ENCODE measurements around the gene PTRH2. TPM values are rescaled to one million over a fixed set of nuclear protein-coding genes. Genes with fewer than 3 reads are reported as not detected.
A peak's percentile ranks its signal among the peaks of the same experiment; 100 is the strongest.

The PTRH2 gene
- total and polyA plus RNA-seq, 2 donors (not counting 3 experiments of a cell fraction or from before 2014, with no cell fraction given), result 40.1 to 46.7 TPM

DNA sequence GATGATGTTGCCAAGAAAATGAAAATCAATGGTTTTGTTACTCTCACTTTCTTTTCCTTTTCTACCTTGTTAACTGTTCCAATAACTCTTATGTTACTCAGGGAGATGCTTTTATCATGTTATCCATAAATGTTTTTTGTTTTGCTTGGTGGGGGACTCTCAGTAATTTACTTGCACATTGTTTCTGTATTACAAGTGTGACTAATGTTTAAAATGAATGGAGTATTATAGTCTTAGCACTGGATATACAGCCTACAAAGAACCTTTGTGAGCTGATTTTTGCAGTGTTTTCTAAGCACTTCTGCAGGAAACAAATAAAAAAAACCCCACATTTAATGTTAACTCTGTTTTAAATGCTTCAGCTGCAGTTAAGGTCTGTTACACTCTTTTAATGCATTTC, 12.3 kb upstream of the PTRH2 start:
- FAIRE-seq, result peak; percentile 40
- no TSS peak for BruUV-seq (replicated peaks)
- dilution Hi-C loops (cut with MboI; ENCODE audit: extremely low pct_ligation_motif_present, low sequenced_read_pairs) (no loop called here), intact Hi-C loops (cut with micrococcal nuclease) (no loop called here)
- no peak for TF ChIP-seq CTCF (IDR thresholded peaks at IDR 0.05; ENCODE audit: extremely low read depth in 1 of 2, insufficient read depth in 1 of 2, low read depth in 1 of 2, low read length in 2 of 2)
- TF ChIP-seq FOS (IDR thresholded peaks at IDR 0.05; ENCODE audit: borderline replicate concordance, insufficient read depth, low read length), result no peak
- TF ChIP-seq GATA2 (IDR thresholded peaks at IDR 0.05; ENCODE audit: insufficient read depth, insufficient read length, low read depth, low read length), result no peak
- no peak for TF ChIP-seq JUN (IDR thresholded peaks at IDR 0.05; ENCODE audit: borderline replicate concordance, insufficient read depth, insufficient read length, low read depth)
- TF ChIP-seq MYC (IDR thresholded peaks at IDR 0.05; ENCODE audit: low read depth, low read length), result no peak
- TF ChIP-seq, protein P1, sequence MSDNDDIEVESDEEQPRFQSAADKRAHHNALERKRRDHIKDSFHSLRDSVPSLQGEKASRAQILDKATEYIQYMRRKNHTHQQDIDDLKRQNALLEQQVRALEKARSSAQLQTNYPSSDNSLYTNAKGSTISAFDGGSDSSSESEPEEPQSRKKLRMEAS (IDR thresholded peaks at IDR 0.05; ENCODE audit: insufficient read depth, insufficient read length), result no peak
- Histone ChIP-seq H4K20me1 (replicated peaks; ENCODE audit: control insufficient read depth, extremely low read depth, insufficient read depth, low read length) (peaks cover 8% of the 10 kb centered on the region), H3K9ac (replicated peaks; ENCODE audit: extremely low read depth, insufficient read depth, low read length) (no peak overlapping the region), H3K4me1 (ENCODE audit: control insufficient read depth, extremely low read depth, insufficient read depth, low read length) (peaks cover 6% of the 10 kb centered on the region), H3K4me3 (replicated peaks in 1 of 3; ENCODE audit: insufficient read depth in 1 of 3, low read depth in 1 of 3, low read length in 3 of 3) (no peak overlapping the region), H3K36me3 (ENCODE audit: control insufficient read depth in 2 of 2, extremely low read depth in 1 of 2, insufficient read depth in 2 of 2, low read length in 2 of 2) (no peaks in the 10 kb centered on the region), H2AFZ (ENCODE audit: low read depth, low read length) (no peak overlapping the region), H3K27me3 (ENCODE audit: control insufficient read depth in 2 of 2, insufficient read depth in 2 of 2, low read length in 2 of 2) (no peaks in the 10 kb centered on the region), H3K79me2 (ENCODE audit: control insufficient read depth, insufficient read depth, low read length) (peaks cover 83% of the 10 kb centered on the region), H3K4me2 (ENCODE audit: insufficient read depth, low read length) (no peak overlapping the region), H3K27ac (ENCODE audit: insufficient read depth, low read depth, low read length) (no peak overlapping the region), H3K9me3 (replicated peaks; ENCODE audit: control insufficient read depth, insufficient read depth, low read length) (no peaks in the 10 kb centered on the region), H3K9me1 (replicated peaks; ENCODE audit: control insufficient read depth, extremely low read depth, insufficient read depth, low read length) (no peaks in the 10 kb centered on the region)
- ChIA-PET CTCF (interaction anchor here (0.6 kb wide), 1 partner anchor 26 kb away, joined by 3 read pairs; no protein-coding TSS in a partner anchor), POLR2A (no interaction called here)
- no peak for DNase-seq (ENCODE audit: low read depth, low spot score)

All from endothelial cell of umbilical vein (primary cell).